ENCODE results near the gene TOMM20L.
"Not testable (repeated sequence)": the region's sequence is repeated elsewhere in the genome, so short reads cannot be mapped to it uniquely, and the experiment has no call there.

TOMM20L gene

DNA sequence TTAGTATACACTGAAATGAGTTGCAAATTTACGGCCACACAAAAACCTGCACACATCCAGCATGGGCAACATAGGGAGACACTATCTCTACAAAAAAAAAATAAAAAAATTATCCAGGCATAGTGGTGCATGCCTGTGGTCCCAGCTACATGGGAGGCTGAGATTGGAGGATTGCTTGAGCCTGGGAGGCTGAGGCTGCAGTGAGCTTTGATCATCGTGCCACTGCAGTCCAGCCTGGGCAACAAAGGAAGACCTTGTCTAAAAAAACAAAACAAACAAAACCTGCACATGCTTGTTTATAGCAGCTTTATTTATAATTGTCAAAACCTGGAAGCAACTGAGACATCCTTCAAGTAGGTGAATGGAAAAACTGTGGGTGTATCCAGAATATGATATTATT, 4.9 kb upstream of the TOMM20L start:
- no peaks in the 10 kb centered on the region for H3K36me3 ChIP-seq (ENCODE audit: insufficient read depth, low read length)
- no peak overlapping the region for H3K27ac ChIP-seq (ENCODE audit: low read depth, low read length)
- H3K9ac ChIP-seq (ENCODE audit: low read depth, low read length) = no peak overlapping the region
- WGBS = 94% methylated on average over 2 of the region's 2 CpGs
- peaks cover 8% of the 10 kb centered on the region for H3K27me3 ChIP-seq (ENCODE audit: insufficient read depth, low read length)
- no peaks in the 10 kb centered on the region for H3K9me3 ChIP-seq (ENCODE audit: insufficient read depth, low read depth, low read length)
- peaks cover 5% of the 10 kb centered on the region; the same call in 1 of the 2 replicates for H3K4me1 ChIP-seq (ENCODE audit: insufficient read depth, low read length)
- no peak overlapping the region for H3K4me3 ChIP-seq (ENCODE audit: low read length)

DNA sequence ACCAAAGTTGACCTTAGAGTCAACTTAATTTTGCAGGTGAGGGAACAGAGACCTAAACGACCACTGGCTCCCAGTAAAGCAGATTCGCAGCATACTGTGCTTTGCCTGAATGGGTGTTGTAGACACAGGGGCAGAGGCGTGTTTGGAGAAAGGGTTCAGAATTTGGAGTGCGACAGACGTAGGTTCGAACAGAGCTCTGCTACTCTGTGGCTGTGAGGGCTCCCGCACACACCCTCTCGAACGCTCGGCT, 243 bp upstream of the TOMM20L start:
- no peaks in the 10 kb centered on the region for H3K9me3 ChIP-seq (ENCODE audit: insufficient read depth, low read depth, low read length)
- H3K36me3 ChIP-seq (ENCODE audit: insufficient read depth, low read length) = no peaks in the 10 kb centered on the region
- WGBS = 10% methylated on average over 10 of the region's 10 CpGs
- peak overlapping the region; percentile 70 for H3K4me3 ChIP-seq (ENCODE audit: low read length)
- peak overlapping the region; percentile 82; the same call in 1 of the 2 replicates for H3K9ac ChIP-seq (ENCODE audit: low read depth, low read length)
- peaks cover 5% of the 10 kb centered on the region; the same call in 1 of the 2 replicates for H3K4me1 ChIP-seq (ENCODE audit: insufficient read depth, low read length)
- no peak overlapping the region for H3K27ac ChIP-seq (ENCODE audit: low read depth, low read length)
- H3K27me3 ChIP-seq (ENCODE audit: insufficient read depth, low read length) = peaks cover 27% of the 10 kb centered on the region

DNA sequence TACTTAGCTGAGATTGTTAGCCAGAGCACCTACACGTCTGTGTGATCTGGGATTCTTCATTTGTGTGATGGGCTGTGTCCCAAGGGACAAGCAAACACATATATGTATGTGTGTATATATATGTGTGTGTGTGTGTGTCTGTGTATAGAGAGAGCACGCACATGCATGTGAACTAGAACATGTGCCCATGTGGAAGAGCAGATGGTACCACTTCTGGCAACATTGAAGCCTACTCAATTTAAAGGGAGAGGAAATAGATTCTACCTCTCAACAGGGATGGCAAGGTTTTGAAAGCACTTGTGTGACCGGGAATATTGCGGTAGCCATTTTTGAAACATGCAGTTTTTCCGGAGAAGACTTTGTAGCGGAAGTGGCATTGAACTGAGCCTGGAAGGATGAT, 1.4 kb downstream of the TOMM20L start:
- 92% methylated on average over 6 of the region's 6 CpGs for WGBS
- Histone ChIP-seq H3K4me1 (ENCODE audit: insufficient read depth, low read length) (peaks cover 5% of the 10 kb centered on the region; the same call in 1 of the 2 replicates), H3K9me3 (ENCODE audit: insufficient read depth, low read depth, low read length) (no peaks in the 10 kb centered on the region), H3K36me3 (ENCODE audit: insufficient read depth, low read length) (no peaks in the 10 kb centered on the region), H3K27me3 (ENCODE audit: insufficient read depth, low read length) (peaks cover 27% of the 10 kb centered on the region), H3K27ac (ENCODE audit: low read depth, low read length) (no peak overlapping the region), H3K4me3 (ENCODE audit: low read length) (no peak overlapping the region), H3K9ac (ENCODE audit: low read depth, low read length) (no peak overlapping the region)

DNA sequence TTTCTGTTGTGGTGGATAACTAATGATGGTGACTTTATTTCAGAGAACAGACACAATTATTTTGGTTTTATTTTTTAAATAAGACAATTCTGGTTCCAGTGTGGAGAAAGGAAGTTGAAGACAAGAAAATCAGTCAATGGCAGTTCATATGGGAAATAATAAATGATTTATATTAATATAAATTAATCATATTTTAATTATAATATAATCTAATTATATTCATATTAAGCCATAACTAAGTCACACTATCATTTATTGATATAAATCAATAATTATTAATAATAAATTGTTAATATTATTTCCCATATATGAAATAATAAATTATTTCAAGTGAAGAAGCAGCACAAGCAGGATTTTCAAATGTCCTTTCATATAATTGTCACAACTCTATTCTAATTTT, 2.8 kb downstream of the TOMM20L start:
- Histone ChIP-seq H3K27me3 (ENCODE audit: insufficient read depth, low read length) (peaks cover 27% of the 10 kb centered on the region), H3K27ac (ENCODE audit: low read depth, low read length) (no peak overlapping the region), H3K36me3 (ENCODE audit: insufficient read depth, low read length) (no peaks in the 10 kb centered on the region), H3K9ac (ENCODE audit: low read depth, low read length) (no peak overlapping the region), H3K4me1 (ENCODE audit: insufficient read depth, low read length) (peaks cover 5% of the 10 kb centered on the region; the same call in 1 of the 2 replicates), H3K9me3 (ENCODE audit: insufficient read depth, low read depth, low read length) (no peaks in the 10 kb centered on the region), H3K4me3 (ENCODE audit: low read length) (no peak overlapping the region)

DNA sequence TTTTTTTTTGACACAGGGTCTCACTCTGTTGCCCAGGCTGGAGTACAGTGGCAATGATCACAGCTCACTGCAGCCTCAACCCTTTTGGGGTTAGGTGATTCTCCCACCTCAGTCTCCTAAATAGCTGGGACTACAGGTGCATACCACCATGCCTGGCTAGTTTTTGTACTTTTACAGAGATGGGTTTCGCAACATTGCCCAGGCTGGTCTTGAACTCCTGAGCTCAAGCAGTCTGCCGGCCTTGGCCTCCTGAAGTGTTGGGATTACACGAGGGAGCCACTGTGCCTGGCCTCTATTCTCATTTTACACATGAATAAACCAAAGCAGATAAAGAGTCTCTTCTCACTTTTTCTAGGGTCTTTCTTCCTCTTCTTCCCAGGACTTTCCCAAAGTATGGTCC, 3.2 kb downstream of the TOMM20L start:
- H3K36me3 ChIP-seq (ENCODE audit: insufficient read depth, low read length) = no peaks in the 10 kb centered on the region
- H3K4me1 ChIP-seq (ENCODE audit: insufficient read depth, low read length) = peaks cover 5% of the 10 kb centered on the region; the same call in 1 of the 2 replicates
- peaks cover 27% of the 10 kb centered on the region for H3K27me3 ChIP-seq (ENCODE audit: insufficient read depth, low read length)
- 79% methylated on average over 3 of the region's 3 CpGs for WGBS
- no peak overlapping the region for H3K9ac ChIP-seq (ENCODE audit: low read depth, low read length)
- no peak overlapping the region for H3K27ac ChIP-seq (ENCODE audit: low read depth, low read length)
- H3K9me3 ChIP-seq (ENCODE audit: insufficient read depth, low read depth, low read length) = no peaks in the 10 kb centered on the region
- H3K4me3 ChIP-seq (ENCODE audit: low read length) = no peak overlapping the region

DNA sequence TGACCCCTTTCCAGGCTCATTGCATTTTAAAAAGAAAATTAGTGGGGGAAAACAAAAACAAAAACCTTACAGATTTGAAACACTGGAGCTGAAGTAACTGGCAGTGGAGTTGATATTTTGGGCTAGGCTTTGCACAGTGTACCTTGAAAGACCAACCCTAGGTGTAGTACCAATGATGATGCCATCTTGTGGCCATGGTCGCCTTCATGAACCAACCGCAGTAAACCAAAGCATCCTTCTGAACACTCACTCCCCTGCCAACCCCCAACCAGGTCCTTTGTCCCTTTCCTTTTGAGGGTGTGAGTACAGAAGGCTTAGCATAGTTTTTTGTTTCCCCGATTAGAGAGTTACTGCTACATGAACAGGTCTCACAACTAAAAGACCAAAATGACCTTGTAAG, 5.9 kb downstream of the TOMM20L start:
- Histone ChIP-seq H3K27ac (ENCODE audit: low read depth, low read length) (no peak overlapping the region), H3K9me3 (ENCODE audit: insufficient read depth, low read depth, low read length) (no peaks in the 10 kb centered on the region)
- 74% methylated on average over 3 of the region's 3 CpGs for WGBS

DNA sequence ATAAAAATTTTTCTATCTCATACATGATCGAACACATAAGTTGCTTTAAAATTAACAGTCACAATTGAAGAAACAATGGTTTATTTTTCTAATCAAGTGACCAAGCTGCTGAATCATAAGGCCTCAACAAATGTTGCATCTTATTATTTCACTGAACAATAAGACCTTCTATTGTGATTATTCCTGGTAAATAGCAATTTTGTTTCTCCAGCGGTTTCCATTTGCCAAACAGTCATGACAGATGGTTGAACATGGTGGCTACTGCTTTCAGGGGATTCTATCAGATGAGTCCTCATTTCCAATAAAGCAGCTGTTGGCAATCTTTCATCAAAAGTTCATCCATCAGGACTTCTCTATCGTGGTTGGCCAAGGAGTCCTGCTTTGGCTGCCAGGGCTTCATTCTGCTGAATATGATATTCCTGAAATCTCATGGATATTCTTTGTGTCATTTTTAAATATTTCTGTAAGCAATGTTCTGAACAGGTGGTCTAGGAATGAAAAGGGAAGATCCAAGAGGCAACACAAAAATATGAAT, 13.0 kb downstream of the TOMM20L start:
- Histone ChIP-seq H3K27ac (ENCODE audit: low read depth, low read length) (no peak overlapping the region), H3K4me3 (ENCODE audit: low read length) (no peak overlapping the region), H3K27me3 (ENCODE audit: insufficient read depth, low read length) (no peaks in the 10 kb centered on the region), H3K9me3 (ENCODE audit: insufficient read depth, low read depth, low read length) (no peaks in the 10 kb centered on the region), H3K4me1 (ENCODE audit: insufficient read depth, low read length) (no peaks in the 10 kb centered on the region), H3K36me3 (ENCODE audit: insufficient read depth, low read length) (peaks cover 61% of the 10 kb centered on the region), H3K9ac (ENCODE audit: low read depth, low read length) (no peak overlapping the region)
- 94% methylated on average over 3 of the region's 3 CpGs for WGBS

More for the DNA sequence above, 5.9 kb downstream of the TOMM20L start:
- H3K36me3 ChIP-seq (ENCODE audit: insufficient read depth, low read length) = no peaks in the 10 kb centered on the region
- H3K4me3 ChIP-seq (ENCODE audit: low read length) = no peak overlapping the region
- peaks cover 13% of the 10 kb centered on the region for H3K27me3 ChIP-seq (ENCODE audit: insufficient read depth, low read length)
- H3K9ac ChIP-seq (ENCODE audit: low read depth, low read length) = no peak overlapping the region
- no peaks in the 10 kb centered on the region; the same call in 1 of the 2 replicates for H3K4me1 ChIP-seq (ENCODE audit: insufficient read depth, low read length)

DNA sequence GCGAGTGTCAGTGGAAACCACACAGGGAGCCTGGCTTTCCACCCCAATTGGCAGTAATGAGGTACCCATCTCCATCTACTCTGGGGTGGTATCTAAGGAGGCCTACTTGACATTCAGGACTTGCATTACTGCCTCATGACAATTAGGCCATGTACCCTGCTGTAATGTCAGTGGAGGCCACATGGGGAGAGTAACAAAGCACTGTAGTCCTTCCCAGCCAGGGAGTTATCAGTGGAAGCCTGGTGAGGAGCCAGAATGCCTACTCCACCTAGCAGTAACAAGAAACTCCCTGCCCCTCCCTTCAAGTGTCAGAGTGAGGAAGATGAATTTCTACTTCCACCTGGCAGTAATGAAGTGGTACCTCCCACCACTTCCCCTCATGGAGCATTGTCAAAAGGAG, 19.1 kb downstream of the TOMM20L start:
- 96% methylated on average over 1 of the region's 1 CpG for WGBS
- no peaks in the 10 kb centered on the region for H3K27me3 ChIP-seq (ENCODE audit: insufficient read depth, low read length)
- peaks cover 86% of the 10 kb centered on the region for H3K36me3 ChIP-seq (ENCODE audit: insufficient read depth, low read length)
- no peak overlapping the region for H3K9ac ChIP-seq (ENCODE audit: low read depth, low read length)
- no peak overlapping the region for H3K4me3 ChIP-seq (ENCODE audit: low read length)
- no peak overlapping the region for H3K27ac ChIP-seq (ENCODE audit: low read depth, low read length)
- H3K4me1 ChIP-seq (ENCODE audit: insufficient read depth, low read length) = no peaks in the 10 kb centered on the region; the same call in 1 of the 2 replicates
- H3K9me3 ChIP-seq (ENCODE audit: insufficient read depth, low read depth, low read length) = no peaks in the 10 kb centered on the region

DNA sequence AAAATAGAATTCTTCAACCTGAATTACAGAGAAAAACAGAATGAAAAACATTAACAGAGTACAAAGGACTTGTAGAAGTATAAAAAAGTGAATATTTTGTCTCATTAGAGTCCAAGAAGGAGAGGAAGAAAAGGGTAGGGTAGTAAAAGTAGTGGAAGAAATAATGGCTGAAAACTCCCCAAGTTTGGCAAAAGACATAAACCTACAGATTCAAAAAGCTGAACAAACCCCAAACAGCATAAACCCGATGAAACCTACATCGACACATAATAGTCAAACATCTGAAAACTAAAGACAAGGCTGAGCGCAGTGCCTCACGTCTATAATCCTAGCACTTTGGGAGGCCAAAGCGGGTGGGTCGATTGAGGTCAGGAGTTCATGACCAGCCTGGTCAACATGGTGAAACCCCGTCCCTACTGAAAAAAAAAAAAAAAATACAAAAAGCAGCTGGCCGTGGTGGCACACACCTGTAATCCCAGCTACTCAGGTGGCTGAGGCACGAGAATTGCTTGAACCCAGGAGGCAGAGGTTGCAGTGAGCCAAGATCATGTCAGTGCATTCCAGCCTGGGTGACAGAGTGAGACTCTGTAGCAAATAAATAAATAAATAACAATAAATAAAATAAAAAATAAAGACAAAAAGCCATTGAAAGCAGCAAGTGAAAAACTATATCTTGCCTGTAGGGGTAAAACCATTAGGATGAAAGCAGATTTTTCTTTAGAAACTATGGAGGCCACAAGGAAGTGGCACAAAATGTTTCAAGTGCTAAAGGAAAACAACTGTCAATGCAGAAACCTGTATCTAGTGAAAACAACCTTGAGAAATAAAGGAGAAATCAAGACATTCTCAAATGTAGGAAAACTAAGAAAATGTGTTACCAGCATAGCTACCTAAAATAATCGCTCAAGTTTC, 20.2 kb downstream of the TOMM20L start:
- no peaks in the 10 kb centered on the region for H3K9me3 ChIP-seq (ENCODE audit: insufficient read depth, low read depth, low read length)
- WGBS = 96% methylated on average over 10 of the region's 10 CpGs
- H3K27me3 ChIP-seq (ENCODE audit: insufficient read depth, low read length) = no peaks in the 10 kb centered on the region
- H3K9ac ChIP-seq (ENCODE audit: low read depth, low read length) = no peak overlapping the region
- no peaks in the 10 kb centered on the region; the same call in 1 of the 2 replicates for H3K4me1 ChIP-seq (ENCODE audit: insufficient read depth, low read length)
- no peak overlapping the region for H3K27ac ChIP-seq (ENCODE audit: low read depth, low read length)
- H3K4me3 ChIP-seq (ENCODE audit: low read length) = no peak overlapping the region
- peaks cover 85% of the 10 kb centered on the region for H3K36me3 ChIP-seq (ENCODE audit: insufficient read depth, low read length)

DNA sequence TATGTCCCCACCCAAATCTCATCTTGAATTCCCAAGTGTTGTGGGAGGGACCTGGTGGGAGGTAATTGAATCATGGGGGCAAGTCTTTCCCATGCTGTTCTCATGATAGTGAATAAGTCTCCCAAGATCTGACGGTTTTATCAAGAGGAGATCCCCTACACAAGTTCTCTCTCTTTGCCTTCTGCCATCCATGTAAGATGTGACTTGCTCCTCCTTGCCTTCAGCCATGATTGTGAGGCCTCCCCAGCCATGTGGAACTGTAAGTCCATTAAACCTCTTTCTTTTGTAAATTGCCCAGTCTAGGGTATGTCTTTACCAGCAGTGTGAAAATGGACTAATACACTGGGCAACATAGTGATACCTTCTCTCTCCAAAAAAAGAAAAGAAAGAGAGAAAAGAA, 21.2 kb downstream of the TOMM20L start:
- H3K36me3 ChIP-seq (ENCODE audit: insufficient read depth, low read length) = peaks cover 85% of the 10 kb centered on the region
- H3K27me3 ChIP-seq (ENCODE audit: insufficient read depth, low read length); H3K9ac ChIP-seq (ENCODE audit: low read depth, low read length); H3K9me3 ChIP-seq (ENCODE audit: insufficient read depth, low read depth, low read length); H3K4me1 ChIP-seq (ENCODE audit: insufficient read depth, low read length); H3K27ac ChIP-seq (ENCODE audit: low read depth, low read length); H3K4me3 ChIP-seq (ENCODE audit: low read length): not testable (repeated sequence)
- WGBS = 85% methylated on average over 1 of the region's 1 CpG

DNA sequence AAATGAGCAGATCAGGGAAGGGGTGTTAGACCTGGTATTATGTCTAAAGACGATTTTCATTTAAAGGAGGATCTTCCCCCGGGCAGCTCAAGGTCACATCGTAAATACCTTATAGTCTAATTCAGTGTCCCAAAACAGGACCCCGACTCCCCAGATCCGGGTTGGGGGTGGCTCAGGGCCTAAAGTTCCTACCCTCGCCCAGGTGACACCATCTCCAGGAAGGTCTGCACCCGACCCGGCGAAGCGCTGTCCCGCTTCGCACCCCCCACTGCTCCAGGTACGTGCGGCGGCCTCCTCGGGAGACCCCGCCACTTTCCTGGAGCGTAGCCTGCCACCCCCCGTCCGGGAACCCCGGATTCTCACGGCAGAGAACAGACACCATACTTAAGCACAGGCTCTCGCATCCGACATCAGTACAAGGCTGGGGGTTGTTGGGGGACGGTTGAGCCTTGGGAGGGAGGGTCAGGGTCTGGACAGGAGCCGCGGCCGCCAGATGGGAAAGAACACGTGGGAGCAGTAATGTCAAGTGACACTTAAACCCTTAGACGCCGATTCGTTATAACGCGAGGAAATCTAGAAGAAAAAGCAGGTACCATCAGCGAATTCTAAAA, 31.0 kb downstream of the TOMM20L start:
- Histone ChIP-seq H3K4me3 (ENCODE audit: low read length) (peak overlapping the region; percentile 73), H3K9me3 (ENCODE audit: insufficient read depth, low read depth, low read length) (no peaks in the 10 kb centered on the region), H3K27ac (ENCODE audit: low read depth, low read length) (peak overlapping the region; percentile 82), H3K27me3 (ENCODE audit: insufficient read depth, low read length) (no peaks in the 10 kb centered on the region), H3K4me1 (ENCODE audit: insufficient read depth, low read length) (peaks cover 12% of the 10 kb centered on the region; the same call in 1 of the 2 replicates), H3K36me3 (ENCODE audit: insufficient read depth, low read length) (peaks cover 42% of the 10 kb centered on the region), H3K9ac (ENCODE audit: low read depth, low read length) (peak overlapping the region; percentile 81)
- under 1% methylated on average over 35 of the region's 35 CpGs for WGBS

Data from HUES64 (cell line).